Putamen (tissue), 1 donor: Measurements from ENCODE around the gene PIGS.
A peak's percentile ranks its signal among the peaks of the same experiment; 100 is the strongest.
"Not testable (repeated sequence)": the region's sequence is repeated elsewhere in the genome, so short reads cannot be mapped to it uniquely, and the experiment has no call there.

ENCODE experiments used
- DNase-seq: peaks from one replicate; pipeline ENCODE4 v3.0.0-alpha.2; 2016; ENCODE audit warnings: low spot score

The PIGS gene

GRCh38 chr17:28578246-28579195, 7.2 kb upstream of the PIGS start:
- no peak for DNase-seq

GRCh38 chr17:28577466-28577824, 6.1 kb upstream of the PIGS start:
- DNase-seq: no peak

- DNase-seq: peak; percentile 97
Observed at GRCh38 chr17:28576758-28577465, 5.6 kb upstream of the PIGS start, which contains the start of gene ALDOC. ALDOC (minus strand) TSS chr17:28576895; CDS start chr17:28575532, 1,363 bp downstream.

- not testable (repeated sequence) for DNase-seq
Observed at GRCh38 chr17:28576016-28576415, 4.7 kb upstream of the PIGS start.

- DNase-seq: peak; percentile 59
Observed at GRCh38 chr17:28575126-28575795, 3.9 kb upstream of the PIGS start.

GRCh38 chr17:28574526-28574925, 3.2 kb upstream of the PIGS start:
- no peak for DNase-seq

DNA sequence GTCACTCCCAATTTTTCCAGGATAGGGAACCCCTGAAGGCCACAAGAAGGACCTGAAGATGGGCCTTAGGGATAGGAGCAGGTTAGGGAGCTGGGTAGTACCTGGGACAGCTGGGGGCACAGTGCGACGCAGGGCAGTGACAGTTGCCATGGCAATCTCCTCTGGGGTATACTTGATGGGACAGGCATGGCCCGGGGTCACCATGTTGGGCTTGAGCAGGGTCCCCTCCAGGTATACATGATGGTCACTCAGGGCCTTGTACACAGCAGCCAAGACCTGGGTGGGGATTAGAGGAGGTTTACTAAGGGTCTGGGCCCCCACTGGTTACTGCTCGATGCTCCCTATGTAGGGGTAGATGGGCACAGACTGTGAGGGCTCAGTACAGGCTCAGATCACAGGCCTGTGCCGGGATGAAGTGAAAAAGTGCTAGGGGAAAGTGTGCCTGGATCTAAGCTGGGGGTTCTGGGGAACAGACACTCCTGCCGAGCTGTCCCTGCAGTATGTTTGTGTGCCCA, 2.7 kb upstream of the PIGS start:
- no peak for DNase-seq

GRCh38 chr17:28573521-28573920, 2.2 kb upstream of the PIGS start:
- DNase-seq: no peak

GRCh38 chr17:28573040-28573380, 1.7 kb upstream of the PIGS start:
- DNase-seq: no peak

GRCh38 chr17:28572259-28573039, 1.1 kb upstream of the PIGS start:
- no peak for DNase-seq

GRCh38 chr17:28570716-28571360, 486 bp downstream of the PIGS start:
- DNase-seq: peak; percentile 34

- no peak for DNase-seq
Observed at GRCh38 chr17:28569446-28569845, 1.9 kb downstream of the PIGS start.

GRCh38 chr17:28567604-28568003, 3.7 kb downstream of the PIGS start:
- no peak for DNase-seq

GRCh38 chr17:28563475-28563874, 7.8 kb downstream of the PIGS start:
- no peak for DNase-seq

- DNase-seq: no peak
Observed at GRCh38 chr17:28555022-28555421, 16.3 kb downstream of the PIGS start.

- no peak for DNase-seq
Observed at GRCh38 chr17:28554565-28554964, 16.8 kb downstream of the PIGS start.

DNA sequence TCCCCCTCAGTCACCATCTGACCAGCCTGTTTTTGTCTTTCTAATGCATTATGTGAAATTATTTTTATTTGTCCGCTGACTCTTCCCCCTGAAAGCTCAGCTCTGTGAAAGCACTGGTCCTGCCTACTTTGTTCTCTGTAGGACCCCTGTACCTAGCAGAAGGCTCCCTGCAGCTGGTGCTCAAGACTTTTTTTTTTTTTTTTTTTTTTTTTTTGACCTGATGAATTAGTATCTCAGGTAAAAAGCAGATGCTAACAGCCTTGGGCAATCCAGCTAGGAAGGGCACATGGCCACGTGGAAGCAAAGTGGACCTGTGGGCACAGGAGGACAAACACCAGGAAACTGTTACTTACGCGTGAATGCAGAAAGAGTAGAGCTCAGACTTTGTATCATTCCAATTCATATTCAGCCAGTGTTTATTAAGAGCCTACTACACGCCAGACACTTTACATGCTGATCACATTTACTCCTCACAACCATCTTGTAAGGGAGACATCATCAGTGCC, 18.3 kb downstream of the PIGS start:
- no peak for DNase-seq

- DNase-seq: peak; percentile 74
Observed at GRCh38 chr17:28552176-28552999, 18.9 kb downstream of the PIGS start, which contains the start of gene UNC119. UNC119 (minus strand) TSS chr17:28552624; CDS start chr17:28552557, 67 bp downstream.

DNA sequence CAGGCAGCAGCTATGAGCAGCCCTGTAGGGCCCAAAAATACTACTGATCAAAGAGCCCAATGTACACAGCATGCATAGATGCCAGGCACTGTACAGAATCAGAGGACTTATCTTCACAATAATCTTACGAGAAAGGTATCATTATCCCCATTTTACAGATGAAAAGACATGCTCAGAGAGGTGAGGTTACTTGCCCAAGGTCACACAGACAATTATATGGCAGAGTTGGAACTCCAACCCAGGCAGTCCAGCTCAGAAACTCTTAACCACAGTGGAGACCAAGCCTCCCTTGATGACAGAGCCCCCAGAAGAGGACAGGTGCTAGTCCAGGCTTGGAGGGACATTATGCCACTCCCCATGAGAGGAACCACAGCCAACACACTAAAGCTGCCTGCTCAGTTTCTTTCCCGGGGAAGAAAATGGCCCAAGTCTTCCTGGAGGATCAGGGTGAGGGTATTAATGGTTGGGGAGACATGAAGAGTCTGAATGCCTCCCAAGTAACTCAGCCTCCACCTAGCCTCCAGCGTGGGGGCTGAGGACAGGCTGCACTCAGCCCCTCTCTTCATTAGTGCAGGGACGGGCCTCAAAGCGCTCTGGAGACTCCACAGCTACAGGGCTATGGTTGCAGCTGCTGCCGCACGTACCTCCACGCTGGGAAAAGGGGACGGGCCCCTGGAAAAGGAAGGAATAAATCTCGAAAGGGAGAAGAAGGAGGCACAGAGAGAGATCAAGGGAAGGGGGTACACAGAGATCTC, 19.7 kb downstream of the PIGS start:
- DNase-seq: no peak
